Measurements from ENCODE around the gene GSS.

- no peak for TF ChIP-seq CTCF (IDR thresholded peaks at IDR 0.05)
- no peak for TF ChIP-seq POLR2A (IDR thresholded peaks at IDR 0.05)
These were observed 42.8 kb upstream of the GSS start for GRCh38 chr20:34998331-34998950.

Data from Peyer's patch (tissue), 4 donors.